ENCODE data around the gene GNL3. TPM values are rescaled to one million over a fixed set of nuclear protein-coding genes. Genes with fewer than 3 reads are reported as not detected.

Gene GNL3
- total and polyA plus RNA-seq, 2 of the 8 experiments (the other 6 are each of a cell fraction or from before 2014, with no cell fraction given): 45.5 to 184 TPM

DNA sequence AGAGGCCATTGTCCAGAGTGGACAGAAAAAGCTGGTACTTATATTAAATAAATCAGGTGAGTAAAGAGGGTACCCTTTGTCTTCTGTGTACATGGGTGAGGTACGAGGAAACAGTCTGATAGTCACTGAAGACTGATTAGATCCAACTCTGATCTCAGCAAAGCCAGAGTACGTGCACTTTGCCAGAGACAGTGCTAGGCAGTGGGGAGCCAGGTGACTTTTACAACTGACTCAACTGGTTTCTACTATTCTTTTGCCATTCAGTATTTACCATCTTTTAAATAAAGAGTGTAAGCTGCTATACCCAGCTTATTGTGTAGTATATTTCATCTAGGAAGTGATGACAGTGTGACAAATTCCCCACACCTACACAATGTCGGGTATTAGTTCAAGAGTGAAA lies 3.3 kb downstream of the GNL3 start:
- no peak overlapping the region for H2BK120ac ChIP-seq (replicated peaks; ENCODE audit: low read depth, low read length)
- no peak overlapping the region for H4K8ac ChIP-seq (ENCODE audit: extremely low read depth, insufficient read depth, low read length)
- H3K4me1 ChIP-seq (replicated peaks in 1 of 4; ENCODE audit: control insufficient read depth in 3 of 4, insufficient read depth in 4 of 4, low read length in 3 of 4): peaks cover 0 to 2% (median under 1%) of the 10 kb centered on the region in 4 experiments; a peak in 3 of 7 replicates
- no peaks in the 10 kb centered on the region for H3K27me3 ChIP-seq (replicated peaks in 1 of 4; ENCODE audit: control insufficient read depth in 3 of 4, extremely low read depth in 1 of 4, insufficient read depth in 3 of 4, low read length in 3 of 4)
- DNase-seq (ENCODE audit: low read depth in 1 of 2, low spot score in 2 of 2) (no peak), FAIRE-seq (no peak)
- no peak overlapping the region for H3K4me2 ChIP-seq (ENCODE audit: insufficient read depth in 1 of 2, low read depth in 2 of 2, low read length in 2 of 2)
- no peak overlapping the region for H2AK5ac ChIP-seq (ENCODE audit: low read depth, low read length)
- no peak overlapping the region for H3K23ac ChIP-seq (ENCODE audit: insufficient read length)
- no peak overlapping the region for H2BK12ac ChIP-seq (ENCODE audit: low read depth, low read length)
- H3K79me2 ChIP-seq (ENCODE audit: control insufficient read depth in 1 of 2, insufficient read depth in 2 of 2, low read length in 2 of 2): peaks cover 9 to 43% of the 10 kb centered on the region in 2 experiments
- H3K79me1 ChIP-seq (ENCODE audit: low read depth, low read length): peaks cover 5% of the 10 kb centered on the region; the same call in 1 of the 2 replicates
- no peak overlapping the region for H3K9ac ChIP-seq (replicated peaks in 1 of 4; ENCODE audit: extremely low read depth in 1 of 4, low read depth in 3 of 4, low read length in 3 of 4)
- ChIA-PET POLR2A (ENCODE audit: partially characterized antibody) (interaction anchor here (0.6 to 16.2 kb wide), 5 partner anchors 11 to 1938 kb away, joined by 3 to 347 read pairs (median 11); partner anchors contain the start of genes GLT8D1 and SPCS1), CTCF (ENCODE audit: partially characterized antibody) (interaction anchor here (1.1 kb wide), 1 partner anchor 10 kb away, joined by 3 read pairs; no protein-coding TSS in a partner anchor)
- no peak overlapping the region for H3K18ac ChIP-seq (ENCODE audit: extremely low read depth, low read length)
- no peak overlapping the region for H3K27ac ChIP-seq (ENCODE audit: low read depth, low read length)
- no peak overlapping the region for H4K5ac ChIP-seq (ENCODE audit: insufficient read length, low read depth, low read length)
- WGBS, 2 experiments (ENCODE audit: extremely low coverage in 1 of 2, insufficient coverage in 1 of 2, insufficient read length in 1 of 2, insufficient replicate concordance in 2 of 2, low coverage in 1 of 2, low lambda C conversion rate in 2 of 2, missing lambda C conversion rate in 1 of 2): 94% methylated on average over 3 of the region's 3 CpGs; no CpG with 5 or more reads in 1 of the 2 experiments
- peaks cover 3 to 8% of the 10 kb centered on the region in 2 experiments for H4K20me1 ChIP-seq (replicated peaks in 1 of 2; ENCODE audit: control insufficient read depth in 1 of 2, insufficient read depth in 2 of 2, low read length in 2 of 2)
- no peaks in the 10 kb centered on the region for H3K23me2 ChIP-seq (ENCODE audit: low read depth, low read length)
- no peak overlapping the region for H2BK15ac ChIP-seq (ENCODE audit: low read length)
- TF ChIP-seq POLR2A (IDR thresholded peaks at IDR 0.05; ENCODE audit: control extremely low read depth in 1 of 2, low read depth in 2 of 2, low read length in 2 of 2) (no peak), YY1 (IDR thresholded peaks at IDR 0.05; ENCODE audit: low read depth, low read length) (no peak)
- no peak overlapping the region for H4K91ac ChIP-seq (replicated peaks; ENCODE audit: insufficient read length, low read length)
- H3K4me3 ChIP-seq (ENCODE audit: extremely low read depth in 1 of 4, insufficient read depth in 2 of 4, low read depth in 3 of 4, low read length in 4 of 4): no peak overlapping the region
- H2BK20ac ChIP-seq (ENCODE audit: low read length): no peak overlapping the region
- peaks cover 54 to 75% (median 68%) of the 10 kb centered on the region in 4 experiments for H3K36me3 ChIP-seq (ENCODE audit: control insufficient read depth in 2 of 4, insufficient read depth in 4 of 4, low read length in 3 of 4)
- no peak overlapping the region for H2AFZ ChIP-seq (ENCODE audit: low read length)
- H3K4ac ChIP-seq (replicated peaks; ENCODE audit: insufficient read length, low read depth, low read length): no peak overlapping the region
- H3K56ac ChIP-seq (replicated peaks; ENCODE audit: insufficient read length, low read depth, low read length): no peak overlapping the region
- H2BK5ac ChIP-seq (ENCODE audit: low read depth, low read length): no peak overlapping the region
- H3K9me3 ChIP-seq (ENCODE audit: insufficient read depth in 2 of 2, low read depth in 1 of 2, low read length in 1 of 2): no peaks in the 10 kb centered on the region
- no peak overlapping the region for H3K14ac ChIP-seq (ENCODE audit: insufficient read length)

Measured in H1 (cell line).